ENCODE measurements around the gene CERCAM.

The CERCAM gene

GRCh38 chr9:128393970-128394369 lies 26.7 kb upstream of the CERCAM start:
- H3K4me2 ChIP-seq (ENCODE audit: low read depth, low read length, poor library complexity, severe bottlenecking), result no peak overlapping the region

GRCh38 chr9:128394379-128395168 lies 26.1 kb upstream of the CERCAM start:
- H3K9me2 ChIP-seq (replicated peaks; ENCODE audit: low read depth, low read length), result no peaks in the 10 kb centered on the region
- no peaks in the 10 kb centered on the region for H4K20me1 ChIP-seq (ENCODE audit: insufficient read depth, low read length, poor library complexity, severe bottlenecking)
- H3K4me3 ChIP-seq (ENCODE audit: low read length, poor library complexity, severe bottlenecking), result no peak overlapping the region
- no peaks in the 10 kb centered on the region for H3K9me3 ChIP-seq (ENCODE audit: insufficient read depth, low read depth, low read length)
- no peak overlapping the region for H3K9ac ChIP-seq (ENCODE audit: low read depth, low read length, poor library complexity, severe bottlenecking)
- TF ChIP-seq CTCF (conservative IDR thresholded peaks at IDR 0.05; ENCODE audit: low read length), result no peak
- TF ChIP-seq EZH2phosphoT487 (IDR thresholded peaks at IDR 0.05; ENCODE audit: borderline replicate concordance), result no peak
- H2AFZ ChIP-seq (ENCODE audit: low read length), result no peak overlapping the region
- H3K79me2 ChIP-seq (ENCODE audit: insufficient read depth, low read length), result no peaks in the 10 kb centered on the region
- no peaks in the 10 kb centered on the region for H3F3A ChIP-seq (ENCODE audit: low read depth)
- no peaks in the 10 kb centered on the region for H3K4me1 ChIP-seq (ENCODE audit: insufficient read depth, low read length, poor library complexity, severe bottlenecking)
- no peak overlapping the region for H3K4me2 ChIP-seq (ENCODE audit: low read depth, low read length, poor library complexity, severe bottlenecking)
- H3K36me3 ChIP-seq (ENCODE audit: insufficient read depth, low read length), result peaks cover 10% of the 10 kb centered on the region; the same call in 1 of the 2 replicates
- H3K27me3 ChIP-seq (ENCODE audit: insufficient read depth, low read length, poor library complexity, severe bottlenecking), result no peaks in the 10 kb centered on the region

More at GRCh38 chr9:128393970-128394369, 26.7 kb upstream of the CERCAM start:
- H2AFZ ChIP-seq (ENCODE audit: low read length), result no peak overlapping the region
- no peaks in the 10 kb centered on the region for H3F3A ChIP-seq (ENCODE audit: low read depth)
- no peak overlapping the region for H3K9ac ChIP-seq (ENCODE audit: low read depth, low read length, poor library complexity, severe bottlenecking)
- H3K4me1 ChIP-seq (ENCODE audit: insufficient read depth, low read length, poor library complexity, severe bottlenecking), result no peaks in the 10 kb centered on the region
- H4K20me1 ChIP-seq (ENCODE audit: insufficient read depth, low read length, poor library complexity, severe bottlenecking), result no peaks in the 10 kb centered on the region
- H3K27me3 ChIP-seq (ENCODE audit: insufficient read depth, low read length, poor library complexity, severe bottlenecking), result no peaks in the 10 kb centered on the region
- H3K79me2 ChIP-seq (ENCODE audit: insufficient read depth, low read length), result no peaks in the 10 kb centered on the region
- no peak overlapping the region for H3K4me3 ChIP-seq (ENCODE audit: low read length, poor library complexity, severe bottlenecking)
- H3K36me3 ChIP-seq (ENCODE audit: insufficient read depth, low read length), result peaks cover 14% of the 10 kb centered on the region; the same call in 1 of the 2 replicates
- H3K9me3 ChIP-seq (ENCODE audit: insufficient read depth, low read depth, low read length), result no peaks in the 10 kb centered on the region
- H3K9me2 ChIP-seq (replicated peaks; ENCODE audit: low read depth, low read length), result no peaks in the 10 kb centered on the region
- TF ChIP-seq CTCF (conservative IDR thresholded peaks at IDR 0.05; ENCODE audit: low read length) (no peak), EZH2phosphoT487 (IDR thresholded peaks at IDR 0.05; ENCODE audit: borderline replicate concordance) (no peak)

GRCh38 chr9:128396970-128397613 lies 23.6 kb upstream of the CERCAM start:
- H3K4me2 ChIP-seq (ENCODE audit: low read depth, low read length, poor library complexity, severe bottlenecking), result no peak overlapping the region
- no peaks in the 10 kb centered on the region for H3K36me3 ChIP-seq (ENCODE audit: insufficient read depth, low read length)
- H3K27me3 ChIP-seq (ENCODE audit: insufficient read depth, low read length, poor library complexity, severe bottlenecking), result no peaks in the 10 kb centered on the region
- H3K9me3 ChIP-seq (ENCODE audit: insufficient read depth, low read depth, low read length), result no peaks in the 10 kb centered on the region
- no peak overlapping the region for H3K9ac ChIP-seq (ENCODE audit: low read depth, low read length, poor library complexity, severe bottlenecking)
- no peaks in the 10 kb centered on the region for H3K79me2 ChIP-seq (ENCODE audit: insufficient read depth, low read length)
- no peak for TF ChIP-seq CTCF (conservative IDR thresholded peaks at IDR 0.05; ENCODE audit: low read length)
- no peak for TF ChIP-seq EZH2phosphoT487 (IDR thresholded peaks at IDR 0.05; ENCODE audit: borderline replicate concordance)
- no peak overlapping the region for H2AFZ ChIP-seq (ENCODE audit: low read length)
- no peaks in the 10 kb centered on the region for H3F3A ChIP-seq (ENCODE audit: low read depth)
- no peaks in the 10 kb centered on the region for H3K9me2 ChIP-seq (replicated peaks; ENCODE audit: low read depth, low read length)
- no peaks in the 10 kb centered on the region for H3K4me1 ChIP-seq (ENCODE audit: insufficient read depth, low read length, poor library complexity, severe bottlenecking)
- H4K20me1 ChIP-seq (ENCODE audit: insufficient read depth, low read length, poor library complexity, severe bottlenecking), result no peaks in the 10 kb centered on the region
- no peak overlapping the region for H3K4me3 ChIP-seq (ENCODE audit: low read length, poor library complexity, severe bottlenecking)
